Prostate gland (tissue), 2 donors: ENCODE data around the gene ELAPOR1. TPM values are rescaled to one million over a fixed set of nuclear protein-coding genes. Genes with fewer than 3 reads are reported as not detected.
A peak's percentile ranks its signal among the peaks of the same experiment; 100 is the strongest.

Experiments
- DNase-seq: peaks from one replicate; pipeline ENCODE4 v3.0.0-alpha.2; 2019; ENCODE audit warnings: low spot score
- H3K27ac ChIP-seq, 2 donors: fragments of 200-600 bp; sonication (generic); 2 replicates each; pipeline ENCODE4 v1.5.1; 2017 to 2019
- H3K27me3 ChIP-seq: fragments of 200-600 bp; sonication (generic); replicated peaks from 2 replicates; pipeline ENCODE4 v1.5.1; 2019; ENCODE audit not compliant: insufficient read depth
- H3K36me3 ChIP-seq, 2 donors: fragments of 200-600 bp; sonication (generic); 1 replicate in 1 of 2; 2 replicates in 1 of 2; pipeline versions ENCODE4 v1.5.1 to v1.8.1; 2017 to 2019
- H3K4me1 ChIP-seq: fragments of 200-600 bp; sonication (generic); replicated peaks from 2 replicates; pipeline ENCODE4 v1.5.1; 2019
- H3K4me3 ChIP-seq, 2 donors: fragments of 200-600 bp; sonication (generic); 2 replicates each; pipeline ENCODE4 v1.5.1; 2017 to 2019
- H3K9me3 ChIP-seq: fragments of 200-600 bp; sonication (generic); 2 replicates; pipeline ENCODE4 v1.5.1; 2017
- POLR2A ChIP-seq: fragments of 450-650 bp; IDR thresholded peaks from one replicate; pipeline ENCODE4 v1.6.1; 2016; ENCODE audit warnings: antibody characterized with exemption, mild to moderate bottlenecking
- POLR2AphosphoS5 ChIP-seq: sonication (generic); formaldehyde crosslinking; IDR thresholded peaks from one replicate; pipeline ENCODE4 v1.6.1; 2017; ENCODE audit warnings: antibody characterized with exemption
- WGBS: methylation state at CpG from one replicate; pipeline ENCODE4 v1.1.5; 2018; 5-methylcytosine and 5-hydroxymethylcytosine counted together
- intact Hi-C: fragments of 100-400 bp; cut with DNase I; formaldehyde crosslinking; loops from one replicate; pipeline ENCODE4 v1.14.2; 2022
- total RNA-seq, 2 donors: library from RNA; depleted of rRNA; stranded (reverse); fragments of >200 nt; gene quantifications; one replicate each; pipeline ENCODE4 v1.1.0, GENCODE V29; 2016
- TF ChIP-seq, protein P1 (sequence below), 4 experiments: fragments of 200-600 bp in 2 of 4; fragments of 450-650 bp in 2 of 4; sonication (generic) in 2 of 4; IDR thresholded peaks; 1 replicate in 3 of 4; 2 replicates in 1 of 4; pipeline ENCODE4 v1.5.1; 2016 to 2019; ENCODE audit warnings: antibody characterized with exemption in 4 of 4, mild to moderate bottlenecking in 2 of 4, moderate library complexity in 2 of 4

ELAPOR1 gene
- total RNA-seq, 2 donors from 2014 or later = 102 to 621 TPM

DNA sequence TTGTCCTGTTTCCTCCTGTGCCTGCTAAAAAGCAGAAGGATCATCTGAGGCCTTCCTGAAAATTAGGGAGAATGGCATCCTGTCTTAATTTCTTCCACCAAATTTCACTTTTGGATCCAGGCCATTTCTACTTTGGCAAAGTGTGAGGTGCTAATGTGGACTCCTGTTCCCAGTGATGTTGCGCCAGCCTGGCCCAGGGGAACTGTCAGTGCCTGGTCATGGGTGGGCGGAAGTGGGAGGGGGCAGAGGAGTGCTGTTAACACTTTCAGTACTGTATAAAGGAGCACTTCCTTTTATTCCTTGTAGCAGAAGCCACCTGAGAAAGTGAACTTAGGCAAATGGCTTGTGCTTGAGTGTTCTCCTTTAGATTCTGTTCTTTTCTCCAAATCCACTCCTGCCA is 19.9 kb downstream of the ELAPOR1 start:
- no peaks in the 10 kb centered on the region for H3K27me3 ChIP-seq
- no peak overlapping the region for H3K27ac ChIP-seq
- TF ChIP-seq, protein P1, sequence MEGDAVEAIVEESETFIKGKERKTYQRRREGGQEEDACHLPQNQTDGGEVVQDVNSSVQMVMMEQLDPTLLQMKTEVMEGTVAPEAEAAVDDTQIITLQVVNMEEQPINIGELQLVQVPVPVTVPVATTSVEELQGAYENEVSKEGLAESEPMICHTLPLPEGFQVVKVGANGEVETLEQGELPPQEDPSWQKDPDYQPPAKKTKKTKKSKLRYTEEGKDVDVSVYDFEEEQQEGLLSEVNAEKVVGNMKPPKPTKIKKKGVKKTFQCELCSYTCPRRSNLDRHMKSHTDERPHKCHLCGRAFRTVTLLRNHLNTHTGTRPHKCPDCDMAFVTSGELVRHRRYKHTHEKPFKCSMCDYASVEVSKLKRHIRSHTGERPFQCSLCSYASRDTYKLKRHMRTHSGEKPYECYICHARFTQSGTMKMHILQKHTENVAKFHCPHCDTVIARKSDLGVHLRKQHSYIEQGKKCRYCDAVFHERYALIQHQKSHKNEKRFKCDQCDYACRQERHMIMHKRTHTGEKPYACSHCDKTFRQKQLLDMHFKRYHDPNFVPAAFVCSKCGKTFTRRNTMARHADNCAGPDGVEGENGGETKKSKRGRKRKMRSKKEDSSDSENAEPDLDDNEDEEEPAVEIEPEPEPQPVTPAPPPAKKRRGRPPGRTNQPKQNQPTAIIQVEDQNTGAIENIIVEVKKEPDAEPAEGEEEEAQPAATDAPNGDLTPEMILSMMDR (IDR thresholded peaks at IDR 0.05) = no peak
- TF ChIP-seq POLR2A = no peak
- TF ChIP-seq POLR2AphosphoS5 = no peak
- H3K4me1 ChIP-seq = peaks cover 5% of the 10 kb centered on the region
- intact Hi-C loops = no loop called here
- no peaks in the 10 kb centered on the region for H3K36me3 ChIP-seq
- H3K9me3 ChIP-seq = no peaks in the 10 kb centered on the region
- WGBS = 41% methylated on average over 2 of the region's 2 CpGs
- no peak for DNase-seq
- no peak overlapping the region for H3K4me3 ChIP-seq

DNA sequence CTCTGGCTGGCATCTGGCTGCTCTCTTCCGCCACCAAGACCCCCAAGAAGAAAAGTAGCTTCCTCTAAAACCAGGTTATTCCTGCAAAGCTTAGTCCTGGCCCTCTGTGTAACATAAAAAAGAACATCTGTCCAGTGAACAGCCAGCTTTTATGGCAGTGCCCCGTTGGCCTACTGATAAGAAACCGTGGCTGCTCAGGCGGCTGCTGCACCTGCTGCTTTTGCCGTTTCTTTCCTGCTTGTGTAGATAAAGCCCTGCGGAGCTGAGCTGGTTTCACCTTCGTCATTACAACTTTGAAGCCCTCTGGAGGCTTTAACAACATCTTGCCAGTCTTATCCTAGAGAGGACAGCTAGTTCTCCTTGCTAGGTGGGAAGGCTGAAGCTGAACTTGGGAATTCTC is 20.5 kb downstream of the ELAPOR1 start:
- Histone ChIP-seq H3K4me1 (peaks cover 5% of the 10 kb centered on the region), H3K27ac (peak overlapping the region in 1 of 2 donors; percentile 30), H3K9me3 (no peaks in the 10 kb centered on the region), H3K36me3 (no peaks in the 10 kb centered on the region), H3K27me3 (no peaks in the 10 kb centered on the region), H3K4me3 (no peak overlapping the region)
- DNase-seq = no peak
- 34% methylated on average over 7 of the region's 7 CpGs for WGBS
- intact Hi-C loops = no loop called here
- TF ChIP-seq, protein P1 (IDR thresholded peaks at IDR 0.05) = no peak
- TF ChIP-seq POLR2A (no peak), POLR2AphosphoS5 (no peak)

DNA sequence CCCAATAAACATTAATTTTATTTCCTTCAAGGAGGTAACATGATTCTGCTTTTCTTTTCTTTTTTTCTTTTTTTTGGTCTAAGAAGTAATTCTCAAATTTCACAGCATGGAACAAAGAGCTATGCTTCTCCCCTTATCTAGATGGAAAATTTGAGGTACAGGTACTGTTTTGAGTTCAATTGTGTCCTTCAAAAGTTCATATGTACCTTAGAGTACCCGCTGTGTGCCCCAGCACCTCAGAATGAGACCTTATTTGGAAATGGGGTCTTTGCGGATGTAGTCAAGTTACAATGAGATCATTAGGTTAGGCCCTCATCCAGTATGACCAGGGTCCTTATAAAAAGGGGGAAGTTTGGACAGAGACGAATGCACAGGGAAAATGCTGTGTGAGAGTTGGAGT is 22.0 kb downstream of the ELAPOR1 start:
- intact Hi-C loops = no loop called here
- no peak for DNase-seq
- no peaks in the 10 kb centered on the region for H3K27me3 ChIP-seq
- no peaks in the 10 kb centered on the region for H3K36me3 ChIP-seq
- no peaks in the 10 kb centered on the region for H3K9me3 ChIP-seq
- no peak overlapping the region for H3K4me3 ChIP-seq
- TF ChIP-seq, protein P1 (IDR thresholded peaks at IDR 0.05) = no peak
- TF ChIP-seq POLR2A = no peak
- no peak for TF ChIP-seq POLR2AphosphoS5
- H3K27ac ChIP-seq = no peak overlapping the region
- 86% methylated on average over 3 of the region's 3 CpGs for whole genome bisulfite sequencing
- H3K4me1 ChIP-seq = peaks cover 5% of the 10 kb centered on the region

DNA sequence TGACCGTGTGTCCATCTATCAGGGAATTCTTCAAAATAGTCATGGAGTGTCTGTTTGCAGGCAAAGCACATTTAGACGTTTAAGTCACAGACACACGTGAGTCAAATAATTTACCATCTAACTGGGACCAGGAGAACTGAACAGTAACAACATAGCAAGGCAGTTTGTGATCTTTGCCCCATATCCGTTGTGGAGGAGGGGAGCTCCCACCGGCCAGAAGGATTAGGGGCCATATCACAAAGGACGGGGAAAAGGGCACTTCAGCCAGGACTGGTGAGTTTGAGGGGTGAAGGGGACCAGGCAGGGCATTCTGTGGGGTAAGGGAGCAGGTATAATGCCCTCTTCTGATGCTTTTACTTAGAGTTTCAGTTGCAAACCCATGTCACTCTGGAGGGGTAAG is 22.9 kb downstream of the ELAPOR1 start:
- H3K9me3 ChIP-seq = no peaks in the 10 kb centered on the region
- DNase-seq = no peak
- H3K27me3 ChIP-seq = no peaks in the 10 kb centered on the region
- WGBS = 85% methylated on average over 6 of the region's 6 CpGs
- no peak overlapping the region for H3K27ac ChIP-seq
- TF ChIP-seq POLR2A (no peak), POLR2AphosphoS5 (no peak)
- TF ChIP-seq, protein P1 (IDR thresholded peaks at IDR 0.05) = no peak
- no peak overlapping the region for H3K4me3 ChIP-seq
- H3K4me1 ChIP-seq = peaks cover 5% of the 10 kb centered on the region
- H3K36me3 ChIP-seq = no peaks in the 10 kb centered on the region
- intact Hi-C loops = no loop called here

DNA sequence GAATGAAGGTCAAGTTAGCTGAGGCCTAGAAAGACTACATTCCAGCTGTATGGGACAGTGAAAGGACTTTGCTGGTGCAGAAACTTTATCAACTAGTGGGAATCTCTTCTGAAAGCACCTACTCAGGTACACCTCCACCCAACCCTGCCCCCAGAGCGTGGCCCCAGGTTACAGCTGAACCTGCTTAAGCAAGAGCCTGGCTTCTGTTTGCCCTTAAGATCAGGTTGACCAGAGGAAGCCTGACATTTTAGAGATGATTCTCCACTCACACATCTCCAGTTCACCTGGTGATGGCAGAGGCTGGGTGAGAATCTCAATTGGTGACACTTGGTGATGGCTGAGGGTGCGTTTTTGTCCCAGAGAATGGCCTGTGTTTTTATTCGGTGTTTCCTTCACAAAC is 24.0 kb downstream of the ELAPOR1 start:
- Histone ChIP-seq H3K36me3 (no peaks in the 10 kb centered on the region), H3K4me1 (peaks cover 5% of the 10 kb centered on the region), H3K27ac (peak overlapping the region; percentile 45 to 58), H3K4me3 (no peak overlapping the region), H3K9me3 (no peaks in the 10 kb centered on the region), H3K27me3 (no peaks in the 10 kb centered on the region)
- no peak for DNase-seq
- intact Hi-C loops = no loop called here
- WGBS = 92% methylated on average over 3 of the region's 3 CpGs
- TF ChIP-seq POLR2A (no peak), POLR2AphosphoS5 (no peak)
- TF ChIP-seq, protein P1 (IDR thresholded peaks at IDR 0.05) = no peak
